Astrocyte (in vitro differentiated cells and primary cell): ENCODE measurements around the gene COPZ2. TPM values are rescaled to one million over a fixed set of nuclear protein-coding genes. Genes with fewer than 3 reads are reported as not detected.

Experiments used
- DNase-seq: peaks from one replicate; pipeline ENCODE4 v3.0.0-alpha.2; 2010; ENCODE audit warnings: low read depth
- FAIRE-seq: peaks from 2 replicates; lab custom pipeline; 2011; peaks lifted over from hg19 to GRCh38; lab: Jason Lieb, UNC
- H2AFZ ChIP-seq: 2 replicates; pipeline ENCODE4 v1.6.0; 2012; ENCODE audit warnings: low read depth, low read length, inconsistent platforms
- H3K27ac ChIP-seq: 2 replicates; pipeline ENCODE4 v1.5.1; 2011; ENCODE audit warnings: low read depth, low read length, inconsistent platforms
- H3K27me3 ChIP-seq: 2 replicates; pipeline ENCODE4 v1.6.0; 2011; ENCODE audit warnings: low read length, inconsistent platforms; ENCODE audit not compliant: insufficient read depth
- H3K36me3 ChIP-seq: 2 replicates; pipeline ENCODE4 v1.5.1; 2011; ENCODE audit warnings: low read length, inconsistent platforms; ENCODE audit not compliant: insufficient read depth
- H3K4me1 ChIP-seq: 2 replicates; pipeline ENCODE4 v1.5.1; 2011; ENCODE audit warnings: low read length, inconsistent platforms; ENCODE audit not compliant: insufficient read depth
- H3K4me2 ChIP-seq: 2 replicates; pipeline ENCODE4 v1.6.0; 2012; ENCODE audit warnings: low read length, inconsistent platforms
- H3K4me3 ChIP-seq: 2 replicates; pipeline ENCODE4 v1.5.1; 2011; ENCODE audit warnings: low read depth, mild to moderate bottlenecking, low read length, inconsistent platforms; ENCODE audit not compliant: insufficient read depth
- H3K79me2 ChIP-seq: 2 replicates; pipeline ENCODE4 v1.6.0; 2012; ENCODE audit warnings: mild to moderate bottlenecking, low read length, inconsistent platforms; ENCODE audit not compliant: insufficient read depth
- H3K9ac ChIP-seq: 2 replicates; pipeline ENCODE4 v1.6.0; 2012; ENCODE audit warnings: mild to moderate bottlenecking, low read length, inconsistent platforms
- H3K9me3 ChIP-seq: 2 replicates; pipeline ENCODE4 v1.5.1; 2012; ENCODE audit warnings: low read depth, mild to moderate bottlenecking, low read length, inconsistent platforms; ENCODE audit not compliant: insufficient read depth
- H4K20me1 ChIP-seq: 2 replicates; pipeline ENCODE4 v1.6.0; 2012; ENCODE audit warnings: low read length, inconsistent platforms; ENCODE audit not compliant: insufficient read depth
- H3K27ac Mint-ChIP-seq: one replicate; pipeline ENCODE4 v1.8.0; 2021; ENCODE audit warnings: mild to moderate bottlenecking, mixed read lengths; ENCODE audit not compliant: unreplicated experiment
- H3K27me3 Mint-ChIP-seq: one replicate; pipeline ENCODE4 v1.8.0; 2021; ENCODE audit warnings: low read depth, mixed read lengths; ENCODE audit not compliant: unreplicated experiment
- H3K36me3 Mint-ChIP-seq: one replicate; pipeline ENCODE4 v1.8.0; 2021; ENCODE audit warnings: low read depth, mixed read lengths; ENCODE audit not compliant: unreplicated experiment
- H3K4me1 Mint-ChIP-seq: one replicate; pipeline ENCODE4 v1.8.0; 2021; ENCODE audit warnings: low read depth, mixed read lengths; ENCODE audit not compliant: unreplicated experiment
- H3K4me3 Mint-ChIP-seq: one replicate; pipeline ENCODE4 v1.8.0; 2021; ENCODE audit warnings: mild to moderate bottlenecking, moderate library complexity, mixed read lengths; ENCODE audit not compliant: unreplicated experiment
- H3K9me3 Mint-ChIP-seq: one replicate; pipeline ENCODE4 v1.8.0; 2021; ENCODE audit warnings: mild to moderate bottlenecking, mixed read lengths; ENCODE audit not compliant: unreplicated experiment
- CTCF ChIP-seq: IDR thresholded peaks from 2 replicates; pipeline ENCODE4 v1.5.1; 2011; ENCODE audit warnings: low read depth, mild to moderate bottlenecking, inconsistent platforms, low read length, moderate library complexity; ENCODE audit not compliant: insufficient read depth
- EZH2 ChIP-seq: IDR thresholded peaks from 2 replicates; pipeline ENCODE4 v1.6.1; 2012; ENCODE audit warnings: mild to moderate bottlenecking, low read length, inconsistent platforms; ENCODE audit not compliant: insufficient read depth
- total RNA-seq: library from RNA; stranded (reverse); gene quantifications from 2 replicates; pipeline ENCODE4 v1.2.1, GENCODE V29; 2021

The COPZ2 gene
- total RNA-seq, 1 donor from 2014 or later = 25.1 TPM

- Mint-ChIP-seq H3K36me3 (peaks cover 7% of the 10 kb centered on the region), H3K4me1 (peaks cover 45% of the 10 kb centered on the region), H3K27me3 (no peaks in the 10 kb centered on the region), H3K9me3 (no peaks in the 10 kb centered on the region), H3K27ac (peak within 1 kb of the TSS; percentile 100), H3K4me3 (peak within 1 kb of the TSS; percentile 99)
- DNase-seq (peak; percentile 99), FAIRE-seq (no peak)
- H3K4me2 ChIP-seq = peak within 1 kb of the TSS; percentile 90
- H3K36me3 ChIP-seq = peaks cover 5% of the 10 kb centered on the region
- H3K27me3 ChIP-seq = no peaks in the 10 kb centered on the region
- peak within 1 kb of the TSS; percentile 95 for H3K27ac ChIP-seq
- peak within 1 kb of the TSS; percentile 95 for H3K9ac ChIP-seq
- peak within 1 kb of the TSS; percentile 94 for H3K4me3 ChIP-seq
- peaks cover 52% of the 10 kb centered on the region for H3K79me2 ChIP-seq
- no peaks in the 10 kb centered on the region for H3K9me3 ChIP-seq
- TF ChIP-seq EZH2 = no peak
- no peak for TF ChIP-seq CTCF
- peak within 1 kb of the TSS; percentile 97 for H2AFZ ChIP-seq
- peaks cover 45% of the 10 kb centered on the region for H3K4me1 ChIP-seq
- peaks cover 23% of the 10 kb centered on the region for H4K20me1 ChIP-seq
Measured at GRCh38 chr17:48047741-48048383, 10.3 kb upstream of the COPZ2 start, which contains the start of gene NFE2L1. Gene NFE2L1, plus strand, starts transcription at chr17:48048359. Its CDS starts 2,760 bp downstream, at chr17:48051119.

GRCh38 chr17:48047113-48047740, 9.6 kb upstream of the COPZ2 start:
- Mint-ChIP-seq H3K4me1 (peaks cover 40% of the 10 kb centered on the region), H3K27me3 (peaks cover 2% of the 10 kb centered on the region), H3K9me3 (no peaks in the 10 kb centered on the region), H3K27ac (peak overlapping the region; percentile 100), H3K36me3 (peaks cover 4% of the 10 kb centered on the region), H3K4me3 (peak overlapping the region; percentile 99)
- Histone ChIP-seq H4K20me1 (peaks cover 17% of the 10 kb centered on the region), H3K4me1 (peaks cover 38% of the 10 kb centered on the region), H3K27me3 (no peaks in the 10 kb centered on the region), H3K4me3 (peak overlapping the region; percentile 91), H3K27ac (peak overlapping the region; percentile 95), H3K36me3 (peaks cover 5% of the 10 kb centered on the region), H3K4me2 (peak overlapping the region; percentile 90), H3K9ac (peak overlapping the region; percentile 91), H3K79me2 (peaks cover 46% of the 10 kb centered on the region), H2AFZ (peak overlapping the region; percentile 97), H3K9me3 (no peaks in the 10 kb centered on the region)
- DNase-seq (no peak), FAIRE-seq (no peak)
- TF ChIP-seq EZH2 (no peak), CTCF (no peak)

GRCh38 chr17:48046296-48046695, 8.7 kb upstream of the COPZ2 start:
- no peaks in the 10 kb centered on the region for H3K27me3 ChIP-seq
- peaks cover 29% of the 10 kb centered on the region for H3K4me1 ChIP-seq
- no peak overlapping the region for H3K27ac ChIP-seq
- Mint-ChIP-seq H3K9me3 (no peaks in the 10 kb centered on the region), H3K4me1 (peaks cover 33% of the 10 kb centered on the region), H3K27me3 (peaks cover 2% of the 10 kb centered on the region), H3K27ac (peak overlapping the region; percentile 100), H3K36me3 (peaks cover 4% of the 10 kb centered on the region), H3K4me3 (peak overlapping the region; percentile 99)
- H3K9me3 ChIP-seq = no peaks in the 10 kb centered on the region
- no peak overlapping the region for H3K9ac ChIP-seq
- TF ChIP-seq EZH2 (no peak), CTCF (no peak)
- peaks cover 8% of the 10 kb centered on the region for H4K20me1 ChIP-seq
- H3K36me3 ChIP-seq = peaks cover 4% of the 10 kb centered on the region
- H3K4me3 ChIP-seq = peak overlapping the region; percentile 91
- no peak overlapping the region for H2AFZ ChIP-seq
- H3K4me2 ChIP-seq = peak overlapping the region; percentile 90
- DNase-seq = no peak
- FAIRE-seq = no peak
- H3K79me2 ChIP-seq = peaks cover 37% of the 10 kb centered on the region
